IMR-90 (cell line): ENCODE data around the gene ALPI.

ENCODE experiments used
- CTCF ChIP-seq: conservative IDR thresholded peaks from 2 replicates; pipeline ENCODE4 v1.5.1; 2012; ENCODE audit warnings: mild to moderate bottlenecking, low read depth, low read length, improper control_type of control experiment
- MAFK ChIP-seq: IDR thresholded peaks from 2 replicates; pipeline ENCODE4 v1.6.1; 2012; ENCODE audit warnings: low read depth, low read length, improper control_type of control experiment
- MAZ ChIP-seq: IDR thresholded peaks from 2 replicates; pipeline ENCODE4 v1.6.1; 2012; ENCODE audit warnings: low read depth, mild to moderate bottlenecking, low read length, improper control_type of control experiment, moderate library complexity, borderline replicate concordance
- POLR2A ChIP-seq: IDR thresholded peaks from 2 replicates; pipeline ENCODE4 v1.6.1; 2012; ENCODE audit warnings: mild to moderate bottlenecking, low read depth, low read length
- RAD21 ChIP-seq: IDR thresholded peaks from 2 replicates; pipeline ENCODE4 v1.6.1; 2012; ENCODE audit warnings: low read length, improper control_type of control experiment
- RCOR1 ChIP-seq: IDR thresholded peaks from 2 replicates; pipeline ENCODE4 v1.6.1; 2012; ENCODE audit warnings: mild to moderate bottlenecking, low read length, improper control_type of control experiment; ENCODE audit not compliant: insufficient replicate concordance
- RFX5 ChIP-seq: IDR thresholded peaks from 2 replicates; pipeline ENCODE4 v1.8.0; 2012; ENCODE audit warnings: low read depth, mild to moderate bottlenecking, low read length, moderate library complexity

GRCh38 chr2:232457121-232458011 lies 1.4 kb downstream of the ALPI start:
- TF ChIP-seq CTCF (no peak), POLR2A (no peak), MAZ (no peak), MAFK (no peak), RCOR1 (no peak), RFX5 (no peak), RAD21 (no peak)
